SK-N-SH (cell line): ENCODE data around the gene PIN1. TPM values are rescaled to one million over a fixed set of nuclear protein-coding genes. Genes with fewer than 3 reads are reported as not detected.
A peak's percentile ranks its signal among the peaks of the same experiment; 100 is the strongest.

Experiments used
- CTCF ChIA-PET: fragments of 300-600, 350-600 bp; formaldehyde crosslinking; extraction: SDS; loops from one replicate; lab custom pipeline; 2021; lab: Yijun Ruan, JAX
- POLR2A ChIA-PET: fragments of 350-600 bp; sonication (Branson Sonifier 250); formaldehyde crosslinking; extraction: SDS; loops from one replicate; lab custom pipeline; 2020; ENCODE audit warnings: antibody characterized with exemption, inconsistent platforms; lab: Yijun Ruan, JAX
- DNase-seq: peaks from one replicate; pipeline ENCODE4 v3.0.0; 2012
- H2AFZ ChIP-seq: fragments of 200-600 bp; sonication (generic); 2 replicates; pipeline ENCODE4 v1.8.1; 2016; ENCODE audit warnings: antibody characterized with exemption, mild to moderate bottlenecking, low read depth
- H3F3A ChIP-seq: fragments of 200-600 bp; sonication (generic); replicated peaks from 2 replicates; pipeline ENCODE3; 2016; ENCODE audit warnings: antibody characterized with exemption, mild to moderate bottlenecking; ENCODE audit not compliant: insufficient read depth
- H3K27ac ChIP-seq, 2 experiments: fragments of 200-500 bp in 1 of 2; fragments of 200-600 bp in 1 of 2; sonication (Bioruptor generic) in 1 of 2; sonication (generic), shearing (Covaris generic) in 1 of 2; 2 replicates each; pipeline versions ENCODE4 v1.5.1 to v1.6.1; 2014 to 2016; ENCODE audit warnings: low read depth in 2 of 2, inconsistent platforms in 1 of 2, low read length in 1 of 2, mild to moderate bottlenecking in 1 of 2, mixed read lengths in 1 of 2
- H3K27me3 ChIP-seq: fragments of 200-600 bp; sonication (generic), shearing (Covaris generic); 2 replicates; pipeline ENCODE4 v1.6.1; 2016; ENCODE audit warnings: mixed run types; ENCODE audit not compliant: insufficient read depth
- H3K36me3 ChIP-seq, 2 experiments: fragments of 200-500 bp in 1 of 2; fragments of 200-600 bp in 1 of 2; sonication (Bioruptor generic) in 1 of 2; sonication (generic) in 1 of 2; replicated peaks in 1 of 2; 2 replicates each; pipeline versions ENCODE3 to v1.5.1; 2014 to 2016; ENCODE audit warnings: low read length in 1 of 2, mild to moderate bottlenecking in 1 of 2; ENCODE audit not compliant: insufficient read depth in 2 of 2, control insufficient read depth in 1 of 2
- H3K4me1 ChIP-seq, 2 experiments: fragments of 200-500 bp in 1 of 2; fragments of 200-600 bp in 1 of 2; sonication (Bioruptor generic) in 1 of 2; sonication (generic), shearing (Covaris generic) in 1 of 2; 2 replicates each; pipeline versions ENCODE4 v1.5.1 to v1.6.1; 2014 to 2016; ENCODE audit warnings: low read depth in 1 of 2, low read length in 1 of 2, mixed run types in 1 of 2; ENCODE audit not compliant: insufficient read depth in 2 of 2, control insufficient read depth in 1 of 2
- H3K4me2 ChIP-seq: fragments of 200-600 bp; sonication (generic), shearing (Covaris generic); 2 replicates; pipeline ENCODE4 v1.6.1; 2017; ENCODE audit warnings: mixed run types
- H3K4me3 ChIP-seq, 2 experiments: fragments of 200-500 bp in 1 of 2; fragments of 200-600 bp in 1 of 2; sonication (Bioruptor generic) in 1 of 2; sonication (generic), shearing (Covaris generic) in 1 of 2; 2 replicates each; pipeline versions ENCODE4 v1.5.1 to v1.8.1; 2014 to 2016; ENCODE audit warnings: low read depth in 2 of 2, inconsistent platforms in 1 of 2, low read length in 1 of 2, mild to moderate bottlenecking in 1 of 2, mixed read lengths in 1 of 2, moderate library complexity in 1 of 2
- H3K79me2 ChIP-seq: fragments of 200-600 bp; sonication (generic); 2 replicates; pipeline ENCODE4 v1.8.1; 2017; ENCODE audit warnings: mild to moderate bottlenecking; ENCODE audit not compliant: insufficient read depth
- H3K9ac ChIP-seq: fragments of 200-600 bp; sonication (generic); 2 replicates; pipeline ENCODE4 v1.6.1; 2017; ENCODE audit warnings: mixed run types
- H3K9me2 ChIP-seq: fragments of 200-600 bp; sonication (generic); 2 replicates; pipeline ENCODE4 v1.6.1; 2017; ENCODE audit warnings: mixed run types
- H3K9me3 ChIP-seq: fragments of 200-600 bp; sonication (generic); 2 replicates; pipeline ENCODE4 v1.6.1; 2017; ENCODE audit warnings: mixed run types, mild to moderate bottlenecking, moderate library complexity
- H4K20me1 ChIP-seq: fragments of 200-600 bp; sonication (generic); 2 replicates; pipeline ENCODE4 v1.6.1; 2017; ENCODE audit warnings: mild to moderate bottlenecking, mixed run types; ENCODE audit not compliant: insufficient read depth
- CHD2 ChIP-seq: fragments of 150-350 bp; IDR thresholded peaks from 2 replicates; pipeline ENCODE4 v1.6.1; 2018; ENCODE audit warnings: low read length; ENCODE audit not compliant: partially characterized antibody
- EP300 ChIP-seq, 2 experiments: IDR thresholded peaks; 2 replicates each; pipeline versions ENCODE4 v1.4.0 to v1.6.1; 2012; ENCODE audit warnings: borderline replicate concordance in 1 of 2, low read depth in 1 of 2, low read length in 1 of 2
- FOSL2 ChIP-seq: IDR thresholded peaks from 2 replicates; pipeline ENCODE4 v1.4.0; 2012; ENCODE audit warnings: low read depth, mild to moderate bottlenecking, moderate library complexity, borderline replicate concordance
- FOXJ3 ChIP-seq: sonication (generic); formaldehyde crosslinking; IDR thresholded peaks from 2 replicates; pipeline ENCODE4 v1.5.1; 2020; ENCODE audit warnings: mild to moderate bottlenecking, missing genetic modification reagents
- GABPA ChIP-seq: IDR thresholded peaks from 2 replicates; pipeline ENCODE4 v1.4.0; 2012; ENCODE audit warnings: low read depth, mild to moderate bottlenecking
- MEF2A ChIP-seq: IDR thresholded peaks from 2 replicates; pipeline ENCODE4 v1.4.0; 2012; ENCODE audit warnings: low read depth, borderline replicate concordance
- RAD21 ChIP-seq: IDR thresholded peaks from 2 replicates; pipeline ENCODE4 v1.6.1; 2012; ENCODE audit warnings: mild to moderate bottlenecking, low read length
- RFX5 ChIP-seq: IDR thresholded peaks from 2 replicates; pipeline ENCODE4 v1.6.1; 2012; ENCODE audit warnings: mild to moderate bottlenecking, improper control_type of control experiment, low read length
- RXRA ChIP-seq: IDR thresholded peaks from 2 replicates; pipeline ENCODE4 v1.4.0; 2012; ENCODE audit warnings: low read depth, mild to moderate bottlenecking, borderline replicate concordance
- SIN3A ChIP-seq: IDR thresholded peaks from 2 replicates; pipeline ENCODE4 v1.6.1; 2012; ENCODE audit warnings: low read depth, mild to moderate bottlenecking, low read length, moderate library complexity, borderline replicate concordance
- SMC3 ChIP-seq: IDR thresholded peaks from 2 replicates; pipeline ENCODE4 v1.6.1; 2012; ENCODE audit warnings: low read depth, low read length, improper control_type of control experiment
- WGBS: methylation state at CpG from one replicate; pipeline ENCODE4 v1.1.6; 2017; ENCODE audit warnings: low lambda C conversion rate; 5-methylcytosine and 5-hydroxymethylcytosine counted together
- polyA plus RNA-seq, 3 experiments: library from polyadenylated mRNA; depleted of rRNA; stranded (reverse); fragments of >200 nt; gene quantifications; 2 replicates each; pipeline ENCODE4 v1.2.3, GENCODE V29; 2012
- TF ChIP-seq, protein P1 (sequence below): fragments of 200-600 bp; sonication (generic); IDR thresholded peaks from 2 replicates; pipeline ENCODE4 v1.6.1; 2017; ENCODE audit warnings: antibody characterized with exemption, mild to moderate bottlenecking, moderate library complexity

The PIN1 gene
- polyA plus RNA-seq, 1 of the 3 experiments (the other 2 are of a cell fraction) = 148 TPM

DNA sequence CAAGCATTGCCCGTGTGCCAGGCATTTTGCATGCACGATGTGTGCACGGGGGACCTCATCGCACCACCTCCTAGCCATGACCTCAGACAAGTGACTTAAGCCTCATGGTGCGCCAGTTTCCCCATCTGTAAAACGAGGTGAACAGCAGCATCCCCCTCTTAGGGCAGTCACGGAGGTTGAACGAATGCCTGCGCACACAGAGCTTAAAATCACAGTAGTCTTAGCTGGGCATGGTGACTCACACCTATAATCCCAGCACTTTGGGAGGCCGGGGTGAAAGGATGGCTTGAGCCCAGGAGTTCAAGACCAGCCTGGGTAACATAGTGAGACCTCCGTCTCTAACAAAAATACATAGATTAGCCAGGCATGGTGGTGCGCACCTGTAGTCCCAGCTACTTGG is 48.6 kb downstream of the PIN1 start:
- Histone ChIP-seq H4K20me1 (no peaks in the 10 kb centered on the region), H3K36me3 (no peaks in the 10 kb centered on the region), H3F3A (no peaks in the 10 kb centered on the region), H3K9ac (no peak overlapping the region), H3K4me2 (no peak overlapping the region), H3K27me3 (no peaks in the 10 kb centered on the region), H3K79me2 (no peaks in the 10 kb centered on the region), H3K4me1 (no peaks in the 10 kb centered on the region; a peak in 1 of 4 replicates), H3K27ac (no peak overlapping the region), H3K9me2 (no peaks in the 10 kb centered on the region), H2AFZ (no peak overlapping the region), H3K4me3 (no peak overlapping the region), H3K9me3 (no peaks in the 10 kb centered on the region)
- no peak for DNase-seq
- TF ChIP-seq FOSL2 = no peak
- TF ChIP-seq, protein P1, sequence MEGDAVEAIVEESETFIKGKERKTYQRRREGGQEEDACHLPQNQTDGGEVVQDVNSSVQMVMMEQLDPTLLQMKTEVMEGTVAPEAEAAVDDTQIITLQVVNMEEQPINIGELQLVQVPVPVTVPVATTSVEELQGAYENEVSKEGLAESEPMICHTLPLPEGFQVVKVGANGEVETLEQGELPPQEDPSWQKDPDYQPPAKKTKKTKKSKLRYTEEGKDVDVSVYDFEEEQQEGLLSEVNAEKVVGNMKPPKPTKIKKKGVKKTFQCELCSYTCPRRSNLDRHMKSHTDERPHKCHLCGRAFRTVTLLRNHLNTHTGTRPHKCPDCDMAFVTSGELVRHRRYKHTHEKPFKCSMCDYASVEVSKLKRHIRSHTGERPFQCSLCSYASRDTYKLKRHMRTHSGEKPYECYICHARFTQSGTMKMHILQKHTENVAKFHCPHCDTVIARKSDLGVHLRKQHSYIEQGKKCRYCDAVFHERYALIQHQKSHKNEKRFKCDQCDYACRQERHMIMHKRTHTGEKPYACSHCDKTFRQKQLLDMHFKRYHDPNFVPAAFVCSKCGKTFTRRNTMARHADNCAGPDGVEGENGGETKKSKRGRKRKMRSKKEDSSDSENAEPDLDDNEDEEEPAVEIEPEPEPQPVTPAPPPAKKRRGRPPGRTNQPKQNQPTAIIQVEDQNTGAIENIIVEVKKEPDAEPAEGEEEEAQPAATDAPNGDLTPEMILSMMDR = no peak
- no peak for TF ChIP-seq RFX5
- TF ChIP-seq MEF2A = no peak
- TF ChIP-seq CHD2 = no peak
- no peak for TF ChIP-seq GABPA
- TF ChIP-seq EP300 (IDR thresholded peaks at IDR 0.05; ENCODE audit: borderline replicate concordance in 1 of 2, low read depth in 1 of 2, low read length in 1 of 2) = no peak
- TF ChIP-seq SMC3 = no peak
- no peak for TF ChIP-seq FOXJ3 (CRISPR knock-in tag)
- no peak for TF ChIP-seq RAD21
- no peak for TF ChIP-seq SIN3A
- ChIA-PET CTCF (interaction anchor here (0.9 to 1.0 kb wide), 2 partner anchors 32 to 110 kb away, joined by 3 read pairs; no protein-coding TSS in a partner anchor), POLR2A (no interaction called here)
- 67% methylated on average over 4 of the region's 12 CpGs for whole genome bisulfite sequencing

DNA sequence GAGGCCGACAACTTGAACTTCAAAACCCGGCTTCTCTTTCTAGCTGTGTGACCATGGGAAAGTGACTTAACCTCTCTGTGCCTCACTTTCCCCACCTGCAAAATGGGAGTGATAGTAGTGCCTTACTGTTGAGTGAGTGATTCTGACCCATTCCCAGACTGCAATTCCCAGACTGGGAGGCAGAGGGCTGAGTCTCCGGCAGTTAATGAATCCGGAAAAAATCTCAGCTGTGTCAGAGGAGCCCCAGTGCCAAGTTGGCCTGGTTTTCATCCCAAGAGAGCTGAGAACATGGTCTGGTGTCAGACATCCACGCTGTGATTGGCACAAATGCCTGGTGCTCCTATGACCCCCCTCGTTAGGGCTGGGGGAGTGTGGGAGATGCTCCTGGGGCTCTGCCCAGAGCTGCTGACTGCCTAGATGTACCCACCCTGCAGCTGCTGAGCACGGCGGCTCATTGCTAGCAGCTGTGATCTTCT is 50.0 kb downstream of the PIN1 start:
- WGBS = 62% methylated on average over 7 of the region's 8 CpGs
- Histone ChIP-seq H3K4me3 (no peak overlapping the region), H3K27me3 (no peaks in the 10 kb centered on the region), H3K9me3 (no peaks in the 10 kb centered on the region), H3K79me2 (no peaks in the 10 kb centered on the region), H3K27ac (no peak overlapping the region), H4K20me1 (no peaks in the 10 kb centered on the region), H3F3A (no peaks in the 10 kb centered on the region), H2AFZ (no peak overlapping the region), H3K36me3 (no peaks in the 10 kb centered on the region), H3K4me1 (no peaks in the 10 kb centered on the region; a peak in 2 of 4 replicates), H3K9me2 (no peaks in the 10 kb centered on the region), H3K4me2 (no peak overlapping the region), H3K9ac (no peak overlapping the region)
- ChIA-PET CTCF (interaction anchor here (0.6 to 1.8 kb wide), 5 partner anchors 9 to 772 kb away, joined by 3 to 6 read pairs (median 4); no protein-coding TSS in a partner anchor), POLR2A (no interaction called here)
- TF ChIP-seq, protein P1 = peak; percentile 15; the same call in 1 of the 2 replicates
- TF ChIP-seq RAD21 (no peak), RXRA (no peak)
- peak; percentile 32 for DNase-seq
